Stimulated activated CD4-positive, alpha-beta T cell treated with anti-CD3 and anti-CD28 coated beads, Interleukin-2, amount 100 ng/mL, for 24 hours (primary cell): ENCODE measurements around the gene ACAP3.

Source experiments
- DNase-seq, 2 donors: peaks; one replicate each; pipeline ENCODE4 v3.0.0-alpha.2; 2020

The ACAP3 gene

GRCh38 chr1:1242461-1243265 is 65.1 kb downstream of the ACAP3 start:
- no peak for DNase-seq
